ENCODE results near the gene TLE2. TPM values are rescaled to one million over a fixed set of nuclear protein-coding genes. Genes with fewer than 3 reads are reported as not detected.

Gene TLE2
- total RNA-seq, 1 experiment from 2014 or later = 6.2 TPM

GRCh38 chr19:3062165-3063105 lies 33.4 kb upstream of the TLE2 start, which contains the start of gene TLE5:
Gene TLE5, minus strand, starts transcription at chr19:3062495. Its CDS starts 295 bp downstream, at chr19:3062200.
- no peaks in the 10 kb centered on the region for H3K27me3 ChIP-seq (ENCODE audit: control insufficient read depth, insufficient read depth, low read length)
- H3K4me1 ChIP-seq (ENCODE audit: control insufficient read depth, insufficient read depth, low read length) = peaks cover 16% of the 10 kb centered on the region
- intact Hi-C loops (cut with micrococcal nuclease; ENCODE audit: unreplicated experiment) = no loop called here
- ChIA-PET CTCF (no interaction called here), POLR2A (interaction anchor here (0.6 kb wide), 1 partner anchor 823 kb away, joined by 19 read pairs; no protein-coding TSS in a partner anchor)
- BruUV-seq (replicated peaks) = no TSS peak
- peak within 1 kb of the TSS; percentile 83; the same call in 1 of the 2 replicates for H3K27ac ChIP-seq (ENCODE audit: low read length)
- H3K36me3 ChIP-seq (ENCODE audit: control insufficient read depth, insufficient read depth, low read length) = no peaks in the 10 kb centered on the region
- ATAC-seq = peak; percentile 80
- H3K9me3 ChIP-seq (ENCODE audit: control insufficient read depth, insufficient read depth, low read depth, low read length) = no peaks in the 10 kb centered on the region
- no peak for TF ChIP-seq REST (IDR thresholded peaks at IDR 0.05; ENCODE audit: insufficient read depth in 1 of 2, low read depth in 2 of 2, low read length in 1 of 2)
- no peak for TF ChIP-seq SIN3A (IDR thresholded peaks at IDR 0.05; ENCODE audit: borderline replicate concordance, insufficient read depth, low read depth, low read length)
- TF ChIP-seq CTCF (IDR thresholded peaks at IDR 0.05) = no peak
- no peak for TF ChIP-seq POLR2AphosphoS5 (IDR thresholded peaks at IDR 0.05; ENCODE audit: low read depth, low read length)
- no peak for TF ChIP-seq TCF7L2 (IDR thresholded peaks at IDR 0.05; ENCODE audit: low read depth, low read length)
- H3K4me3 ChIP-seq (ENCODE audit: low read depth in 2 of 2, low read length in 2 of 2) = peak within 1 kb of the TSS; percentile 64 to 66
- in situ Hi-C loops (cut with HindIII; ENCODE audit: low pct_unique_long_range_greater_than_20kb, low sequenced_read_pairs) = no loop called here
- DNase-seq (ENCODE audit: low read depth, low spot score) = no peak

GRCh38 chr19:3061182-3062161 lies 32.4 kb upstream of the TLE2 start:
- POLR2A ChIA-PET = interaction anchor here (0.6 kb wide), 1 partner anchor 823 kb away, joined by 19 read pairs; no protein-coding TSS in a partner anchor
- peak overlapping the region; percentile 64 to 66 for H3K4me3 ChIP-seq (ENCODE audit: low read depth in 2 of 2, low read length in 2 of 2)

More at GRCh38 chr19:3061182-3062161, 32.4 kb upstream of the TLE2 start:
- Histone ChIP-seq H3K27ac (ENCODE audit: low read length) (peak overlapping the region; percentile 83), H3K36me3 (ENCODE audit: control insufficient read depth, insufficient read depth, low read length) (no peaks in the 10 kb centered on the region), H3K9me3 (ENCODE audit: control insufficient read depth, insufficient read depth, low read depth, low read length) (no peaks in the 10 kb centered on the region), H3K4me1 (ENCODE audit: control insufficient read depth, insufficient read depth, low read length) (peaks cover 26% of the 10 kb centered on the region), H3K27me3 (ENCODE audit: control insufficient read depth, insufficient read depth, low read length) (no peaks in the 10 kb centered on the region)
- BruUV-seq (replicated peaks) = no TSS peak
- ATAC-seq (0 out of 2 replicates have a peak, but pooled peaks have one; percentile 23), DNase-seq (ENCODE audit: low read depth, low spot score) (no peak)
- intact Hi-C loops (cut with micrococcal nuclease; ENCODE audit: unreplicated experiment) = no loop called here
- no peak; the same call in 1 of the 2 replicates for TF ChIP-seq CTCF (IDR thresholded peaks at IDR 0.05)
- TF ChIP-seq TCF7L2 (IDR thresholded peaks at IDR 0.05; ENCODE audit: low read depth, low read length) = no peak
- TF ChIP-seq SIN3A (IDR thresholded peaks at IDR 0.05; ENCODE audit: borderline replicate concordance, insufficient read depth, low read depth, low read length) = no peak; the same call in 1 of the 2 replicates
- TF ChIP-seq POLR2AphosphoS5 (IDR thresholded peaks at IDR 0.05; ENCODE audit: low read depth, low read length) = no peak
- TF ChIP-seq REST (IDR thresholded peaks at IDR 0.05; ENCODE audit: insufficient read depth in 1 of 2, low read depth in 2 of 2, low read length in 1 of 2) = no peak
- in situ Hi-C loops (cut with HindIII; ENCODE audit: low pct_unique_long_range_greater_than_20kb, low sequenced_read_pairs) = no loop called here
- CTCF ChIA-PET = interaction anchor here (0.6 kb wide), 1 partner anchor 39 kb away, joined by 3 read pairs; no protein-coding TSS in a partner anchor

Measured in Panc1 (cell line).